GM08714 (cell line): ENCODE results near the gene CC2D1A.

Source experiments
- H3K4me3 ChIP-seq: fragments of 200-500 bp; sonication (Bioruptor generic); 2 replicates; pipeline ENCODE4 v1.5.1; 2014; ENCODE audit warnings: mild to moderate bottlenecking, low read length, inconsistent platforms
- ZNF274 ChIP-seq: IDR thresholded peaks from 2 replicates; pipeline ENCODE4 v1.6.1; 2012; ENCODE audit warnings: mild to moderate bottlenecking, low read depth, low read length

The CC2D1A gene

GRCh38 chr19:13905634-13906520, at the start of gene CC2D1A, which contains the start of gene BRME1:
Gene CC2D1A (plus strand): TSS chr19:13906201. CDS start chr19:13906442, 241 bp downstream.
Gene BRME1 (minus strand): TSS chr19:13906117. CDS start chr19:13904892, 1,225 bp downstream.
- no peak for TF ChIP-seq ZNF274
- H3K4me3 ChIP-seq, result peak within 1 kb of the TSS; percentile 81

- TF ChIP-seq ZNF274, result no peak
- no peak overlapping the region for H3K4me3 ChIP-seq
Measured at GRCh38 chr19:13856497-13856896, 49.5 kb upstream of the CC2D1A start.

GRCh38 chr19:13859361-13859880, 46.6 kb upstream of the CC2D1A start:
- H3K4me3 ChIP-seq, result no peak overlapping the region
- no peak for TF ChIP-seq ZNF274

GRCh38 chr19:13860679-13861391, 45.2 kb upstream of the CC2D1A start:
- H3K4me3 ChIP-seq, result no peak overlapping the region
- TF ChIP-seq ZNF274, result no peak

- no peak for TF ChIP-seq ZNF274
- H3K4me3 ChIP-seq, result peak overlapping the region; percentile 64; the same call in 1 of the 2 replicates
Measured at GRCh38 chr19:13861392-13861713, 44.6 kb upstream of the CC2D1A start.

- H3K4me3 ChIP-seq, result peak overlapping the region; percentile 64; the same call in 1 of the 2 replicates
- no peak for TF ChIP-seq ZNF274
Measured at GRCh38 chr19:13861714-13862531, 44.1 kb upstream of the CC2D1A start.

GRCh38 chr19:13864046-13864666, 41.8 kb upstream of the CC2D1A start:
- no peak for TF ChIP-seq ZNF274
- no peak overlapping the region for H3K4me3 ChIP-seq

- no peak for TF ChIP-seq ZNF274
- peak overlapping the region; percentile 61 for H3K4me3 ChIP-seq
Measured at GRCh38 chr19:13864667-13865570, 41.1 kb upstream of the CC2D1A start.

- peak overlapping the region; percentile 61 for H3K4me3 ChIP-seq
- TF ChIP-seq ZNF274, result no peak
Measured at GRCh38 chr19:13865571-13866462, 40.2 kb upstream of the CC2D1A start.

GRCh38 chr19:13866463-13867046, 39.4 kb upstream of the CC2D1A start:
- peak overlapping the region; percentile 61; the same call in 1 of the 2 replicates for H3K4me3 ChIP-seq
- no peak for TF ChIP-seq ZNF274

- no peak overlapping the region for H3K4me3 ChIP-seq
- TF ChIP-seq ZNF274, result no peak
Measured at GRCh38 chr19:13868663-13869062, 37.3 kb upstream of the CC2D1A start.
